MV-4-11 (cell line): Measurements from ENCODE around the gene MEGF6.

Source experiments
- DNase-seq: peaks from one replicate; lab custom pipeline; 2025; lab: John Stamatoyannopoulos, UW

MEGF6 gene

GRCh38 chr1:3608154-3608553 lies 3.2 kb downstream of the MEGF6 start:
- DNase-seq: no peak

GRCh38 chr1:3607703-3608065 lies 3.6 kb downstream of the MEGF6 start:
- no peak for DNase-seq

GRCh38 chr1:3606779-3607702 lies 4.3 kb downstream of the MEGF6 start:
- no peak for DNase-seq

- no peak for DNase-seq
These were observed 6.1 kb downstream of the MEGF6 start for GRCh38 chr1:3604997-3605823.

- no peak for DNase-seq
These were observed 6.8 kb downstream of the MEGF6 start for GRCh38 chr1:3604468-3604974.

GRCh38 chr1:3603571-3604467 lies 7.5 kb downstream of the MEGF6 start:
- no peak for DNase-seq

- no peak for DNase-seq
These were observed 8.2 kb downstream of the MEGF6 start for GRCh38 chr1:3603156-3603555.

GRCh38 chr1:3602375-3602774 lies 8.9 kb downstream of the MEGF6 start:
- no peak for DNase-seq

GRCh38 chr1:3601743-3602142 lies 9.6 kb downstream of the MEGF6 start:
- DNase-seq: no peak

- no peak for DNase-seq
These were observed 11.0 kb downstream of the MEGF6 start for GRCh38 chr1:3600354-3600753.

- DNase-seq: no peak
These were observed 11.5 kb downstream of the MEGF6 start for GRCh38 chr1:3599816-3600215.

GRCh38 chr1:3599286-3599811 lies 12.0 kb downstream of the MEGF6 start:
- no peak for DNase-seq

GRCh38 chr1:3598522-3599285 lies 12.6 kb downstream of the MEGF6 start:
- no peak for DNase-seq

GRCh38 chr1:3598051-3598491 lies 13.2 kb downstream of the MEGF6 start:
- no peak for DNase-seq

GRCh38 chr1:3597599-3597964 lies 13.7 kb downstream of the MEGF6 start:
- peak; percentile 3 for DNase-seq

- no peak for DNase-seq
These were observed 14.4 kb downstream of the MEGF6 start for GRCh38 chr1:3596663-3597598.

- no peak for DNase-seq
These were observed 15.4 kb downstream of the MEGF6 start for GRCh38 chr1:3595949-3596348.

GRCh38 chr1:3594706-3595377 lies 16.5 kb downstream of the MEGF6 start:
- DNase-seq: no peak

- DNase-seq: peak; percentile 2
These were observed 17.6 kb downstream of the MEGF6 start for GRCh38 chr1:3593745-3594144.
